Bone marrow (tissue), 2 donors: ENCODE data around the gene FBXO27.
"Not testable (repeated sequence)": the region's sequence is repeated elsewhere in the genome, so short reads cannot be mapped to it uniquely, and the experiment has no call there.

Experiments
- DNase-seq, 2 donors: peaks; one replicate each; lab custom pipeline; 2025; lab: John Stamatoyannopoulos, UW

The FBXO27 gene

DNA sequence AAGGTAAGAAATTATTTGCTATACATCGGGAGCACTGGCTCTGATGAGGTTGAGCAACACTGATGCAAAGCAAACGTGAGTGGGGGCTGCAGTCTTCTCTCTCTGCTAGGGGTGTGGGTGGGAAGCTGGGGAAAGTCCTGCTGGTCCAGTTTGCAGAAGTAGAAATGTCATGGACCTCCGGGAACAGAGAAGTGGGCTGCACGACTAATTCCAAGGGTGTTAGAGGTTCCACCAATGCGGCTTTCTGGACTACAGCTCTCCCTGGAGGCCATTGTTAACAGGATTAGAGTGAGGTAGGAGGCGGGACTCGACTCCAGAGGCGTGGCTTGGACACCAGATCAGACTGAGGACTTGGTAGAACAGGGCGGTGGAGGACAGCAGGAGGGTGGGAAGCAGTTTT is 5.7 kb upstream of the FBXO27 start:
- DNase-seq, result no peak

DNA sequence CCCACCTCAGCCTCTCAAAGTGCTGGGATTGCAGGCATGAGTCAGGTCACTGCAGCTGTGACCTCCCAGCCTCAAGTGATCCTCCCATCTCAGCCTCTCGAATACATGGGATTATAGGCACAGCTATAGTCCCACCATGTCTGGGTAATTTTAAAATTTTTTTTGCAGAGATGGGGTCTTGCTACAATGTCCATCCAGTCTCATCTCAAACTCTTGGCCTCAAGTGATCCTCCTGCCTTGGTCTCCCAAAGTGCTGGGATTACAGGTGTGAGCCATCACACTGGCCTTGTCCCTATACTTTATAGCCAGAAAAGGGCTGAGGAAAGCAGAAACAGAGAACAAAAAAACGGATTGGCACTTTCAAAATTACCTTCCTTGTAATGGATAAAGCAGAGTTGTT is 4.8 kb upstream of the FBXO27 start:
- no peak for DNase-seq

DNA sequence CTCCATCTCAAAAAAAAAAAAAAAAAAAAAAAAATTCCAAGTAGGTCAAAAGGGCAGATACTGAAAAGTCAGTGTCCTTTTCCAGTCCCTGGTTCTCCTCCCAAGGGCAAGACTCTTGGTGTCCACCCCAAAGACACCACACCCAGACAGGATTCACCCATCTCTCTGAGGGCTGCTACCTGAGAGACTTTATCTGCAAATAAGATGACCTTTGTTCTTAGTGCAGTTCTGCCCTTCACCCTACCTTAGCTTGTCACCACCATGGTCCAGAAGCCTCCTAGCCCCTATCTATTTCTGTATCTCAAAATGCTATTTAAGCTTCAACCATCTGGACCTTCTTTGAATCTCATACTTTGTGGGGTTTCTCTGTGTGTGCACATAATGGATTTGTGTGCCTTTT is 4.2 kb upstream of the FBXO27 start:
- DNase-seq, result no peak

DNA sequence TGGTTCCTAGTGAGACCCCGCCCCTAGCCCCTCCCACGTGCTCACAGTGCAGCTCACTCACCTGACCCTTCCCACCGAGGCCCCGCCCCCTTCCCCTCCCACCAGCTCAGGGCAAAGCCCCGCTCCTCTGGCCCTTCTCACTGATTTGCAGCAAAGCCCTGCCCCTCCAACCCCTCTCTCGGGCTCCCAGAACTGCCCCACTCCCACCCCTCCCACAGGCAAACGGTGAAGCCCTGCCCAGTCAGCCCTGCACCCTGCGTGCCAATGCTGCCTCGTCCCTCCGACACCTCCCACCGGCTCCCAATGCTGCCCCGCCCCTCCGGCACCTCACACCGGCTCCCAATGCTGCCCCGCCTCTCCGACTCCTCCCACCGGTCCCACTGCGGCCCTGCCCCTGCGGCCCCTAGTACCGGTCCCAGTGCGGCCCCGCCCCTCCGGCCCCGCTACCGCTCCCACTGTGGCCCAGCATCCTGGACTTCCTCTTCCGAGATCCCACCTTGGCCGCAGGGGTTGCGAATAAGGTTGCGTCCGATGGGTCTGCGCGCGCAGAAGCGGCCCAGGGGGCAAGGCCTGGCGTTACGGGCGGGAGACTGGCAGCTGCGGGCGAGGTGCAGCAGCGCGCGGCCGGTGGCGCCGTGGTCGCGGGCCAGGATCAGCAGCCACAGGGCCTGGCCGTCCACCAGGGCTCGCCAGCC is 834 bp downstream of the FBXO27 start:
- DNase-seq, result peak in 1 of 2 donors; percentile 14

DNA sequence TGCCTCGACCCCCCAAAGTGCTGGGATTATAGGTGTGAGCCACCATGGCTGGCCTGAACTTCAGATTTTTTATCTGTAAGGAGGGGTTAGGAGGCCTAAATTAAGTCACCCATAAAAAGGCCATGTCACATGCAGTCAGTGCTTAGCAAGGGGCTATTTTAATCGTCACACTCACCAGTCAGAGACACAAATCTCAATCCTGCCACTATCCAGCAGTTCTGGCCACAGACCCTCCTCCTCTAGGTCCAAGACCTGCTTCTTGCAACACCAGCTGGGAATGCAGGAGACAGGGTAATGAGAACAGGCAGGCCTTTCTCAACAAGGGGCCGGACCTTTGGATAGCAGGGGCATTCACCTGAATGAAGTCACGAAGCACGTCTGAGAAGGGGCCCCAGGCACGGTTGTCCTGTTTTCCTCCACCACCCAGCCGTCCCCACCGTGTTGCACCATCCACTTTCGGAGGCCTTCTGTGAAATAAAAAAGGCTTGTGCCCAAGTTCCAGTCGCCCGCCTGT is 1.4 kb downstream of the FBXO27 start:
- no peak for DNase-seq

DNA sequence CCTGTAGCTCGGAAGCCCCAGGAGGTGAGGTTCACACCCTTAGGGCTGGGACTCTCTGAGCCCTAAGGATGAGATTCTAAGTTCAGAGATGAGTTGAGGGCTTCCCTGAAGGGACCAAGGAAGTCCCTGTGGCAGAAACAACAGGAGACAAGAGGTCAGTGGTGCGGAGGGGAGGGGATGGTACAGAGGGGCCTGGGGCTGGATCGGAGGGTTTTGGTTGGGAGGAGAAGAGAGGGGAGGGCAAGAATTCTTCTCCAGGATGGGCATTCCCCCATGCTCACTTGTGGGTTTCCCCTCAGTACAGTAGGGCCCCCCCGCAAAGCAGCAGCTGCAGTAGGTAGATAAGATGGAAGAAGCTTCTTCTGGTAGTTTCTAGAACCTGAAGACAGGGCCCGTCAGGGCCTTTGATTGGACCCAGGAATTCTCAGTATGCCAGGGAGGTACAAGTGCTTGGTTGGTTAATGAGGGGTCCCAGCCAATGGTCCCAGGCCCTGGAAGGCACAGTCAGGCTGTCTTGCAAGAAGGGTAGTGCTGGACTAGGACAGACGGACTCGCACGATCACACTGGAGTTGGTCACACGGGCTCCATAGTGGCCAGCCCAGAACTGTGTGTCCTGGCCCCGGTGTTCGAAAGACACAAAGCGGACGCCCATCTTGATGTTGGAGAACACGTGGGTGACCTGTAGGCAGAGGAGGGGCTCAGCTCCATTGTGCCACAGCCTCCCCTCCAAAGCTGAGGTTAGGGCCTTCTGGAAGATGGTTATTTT is 7.3 kb downstream of the FBXO27 start:
- no peak for DNase-seq

DNA sequence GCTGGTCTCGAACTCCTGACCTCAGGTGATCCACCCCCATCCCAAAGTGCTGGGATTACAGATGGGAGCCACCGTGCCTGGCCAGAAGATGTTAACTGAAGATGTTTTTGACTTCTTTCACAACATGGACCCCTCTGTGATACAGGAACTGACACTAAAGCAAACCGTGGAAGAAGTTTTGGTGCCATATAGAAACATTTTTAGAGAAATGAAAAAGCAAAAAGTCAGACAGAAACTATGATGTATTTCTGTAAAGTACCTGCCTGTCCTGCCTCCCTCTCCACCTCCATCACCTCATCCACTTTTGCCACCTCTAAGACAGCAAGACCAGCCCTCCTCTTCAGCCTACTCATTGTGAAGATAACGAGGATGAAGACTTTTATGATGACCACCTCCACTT is 11.3 kb downstream of the FBXO27 start:
- DNase-seq, result no peak

DNA sequence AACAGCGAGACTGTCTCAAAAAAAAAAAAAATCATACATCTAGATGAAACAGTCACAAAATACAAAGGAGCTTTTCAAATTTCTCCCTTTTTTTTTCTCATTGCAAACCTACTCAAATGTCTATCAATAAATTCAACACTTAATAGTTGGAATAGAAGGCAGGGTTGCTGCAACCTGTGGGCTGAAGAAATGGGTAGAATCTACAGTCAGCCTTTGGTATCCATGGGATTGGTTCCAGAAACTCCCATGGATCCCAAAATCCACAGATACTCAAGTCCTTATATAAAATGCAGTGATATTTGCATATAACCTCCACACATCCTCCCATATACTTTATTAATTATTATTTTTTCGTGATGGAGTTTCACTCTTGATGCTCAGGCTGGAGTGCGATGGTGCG is 14.7 kb downstream of the FBXO27 start:
- no peak for DNase-seq

DNA sequence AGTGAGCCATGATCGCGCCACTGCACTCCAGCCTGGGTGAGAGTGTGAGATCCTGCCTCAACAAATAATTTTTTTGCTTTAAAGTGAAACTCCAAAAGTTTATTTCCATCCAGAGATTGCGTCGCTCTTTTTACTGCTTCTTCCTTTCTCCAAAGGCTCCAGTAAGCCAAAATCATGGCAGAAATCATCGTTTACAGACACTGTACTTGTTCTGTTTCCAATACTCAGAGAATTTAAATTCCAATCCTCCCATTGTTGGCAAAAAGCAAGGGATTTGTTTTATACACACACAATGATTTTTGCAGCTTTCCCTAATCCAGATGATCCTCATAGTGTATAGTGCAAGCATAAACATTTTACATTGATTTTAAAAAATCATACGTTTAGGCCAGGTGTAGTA is 15.3 kb downstream of the FBXO27 start:
- DNase-seq, result no peak

DNA sequence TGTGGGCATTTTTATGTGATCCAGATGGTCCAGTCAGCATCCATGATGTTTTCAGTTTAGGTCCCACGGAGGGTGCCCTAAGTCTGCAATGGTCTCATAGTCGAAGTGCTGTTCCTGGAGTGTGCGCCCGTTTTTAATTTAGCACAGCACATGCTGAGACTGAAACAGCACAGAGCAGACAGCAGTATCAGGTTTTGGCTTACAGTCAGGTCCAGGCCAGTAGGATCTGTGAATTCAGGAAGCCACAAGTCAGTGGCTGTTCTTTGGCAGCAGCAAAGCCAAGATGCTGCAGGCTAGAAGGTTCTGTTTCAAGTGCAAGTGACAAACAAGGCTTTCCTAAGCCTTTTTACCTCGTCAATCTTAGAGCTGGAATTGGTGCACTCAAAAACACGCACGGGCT is 18.3 kb downstream of the FBXO27 start:
- DNase-seq, result no peak

DNA sequence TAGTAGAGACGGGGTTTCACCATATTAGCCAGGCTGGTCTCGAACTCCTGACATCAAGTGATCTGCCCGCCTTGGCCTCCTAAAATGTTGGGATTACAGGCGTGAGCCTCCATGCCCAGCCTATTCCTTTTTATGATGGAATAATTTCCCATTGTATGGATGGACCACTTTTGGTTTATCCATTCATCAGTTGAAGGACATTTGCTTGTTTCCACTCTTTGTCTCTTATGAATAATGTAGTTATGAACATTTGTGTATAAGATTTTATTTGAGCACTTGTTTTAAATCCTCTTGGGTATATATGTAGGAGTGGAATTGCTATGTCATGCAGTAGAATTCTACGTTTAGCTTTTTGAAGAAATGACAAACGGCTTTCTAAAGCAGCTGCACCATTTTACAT is 23.3 kb downstream of the FBXO27 start:
- no peak for DNase-seq

DNA sequence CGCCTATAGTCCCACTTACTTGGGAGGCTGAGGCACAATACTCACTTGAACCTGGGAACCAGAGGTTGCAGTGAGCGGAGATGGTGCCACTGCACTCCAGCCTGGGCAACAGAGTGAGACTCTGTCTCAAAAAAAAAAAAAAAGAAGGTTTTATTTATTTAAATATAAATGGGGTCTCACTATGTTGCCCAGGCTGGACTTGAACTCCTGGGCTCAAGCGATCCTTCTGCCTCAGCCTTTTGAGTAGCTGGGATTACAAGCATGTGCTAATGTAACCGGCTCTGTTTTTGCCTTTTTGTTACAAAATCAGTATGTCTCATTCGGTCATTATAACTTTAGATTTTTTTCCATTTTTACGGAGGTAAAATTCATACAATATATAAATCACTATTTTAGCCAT is 24.2 kb downstream of the FBXO27 start:
- DNase-seq, result no peak

DNA sequence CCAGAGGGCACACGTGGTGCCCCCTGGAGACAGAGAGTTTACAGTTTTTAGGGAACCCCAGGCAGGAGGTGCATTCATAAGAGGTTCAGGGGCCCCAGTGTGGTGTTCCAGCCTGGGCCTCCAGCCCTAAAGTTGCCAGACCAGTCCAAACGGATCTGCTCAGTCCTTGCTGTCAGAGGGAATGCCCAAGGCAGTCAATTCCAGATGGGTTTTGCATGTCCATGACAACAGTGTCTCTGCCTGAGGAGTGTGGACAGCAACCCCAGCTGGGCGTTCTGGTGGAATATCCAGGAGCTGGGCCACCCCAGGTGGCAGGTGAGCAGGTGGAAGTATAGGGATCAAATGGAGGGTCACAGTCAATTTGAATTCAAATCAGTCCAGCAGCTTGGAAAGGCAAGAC is 25.3 kb downstream of the FBXO27 start:
- no peak for DNase-seq

DNA sequence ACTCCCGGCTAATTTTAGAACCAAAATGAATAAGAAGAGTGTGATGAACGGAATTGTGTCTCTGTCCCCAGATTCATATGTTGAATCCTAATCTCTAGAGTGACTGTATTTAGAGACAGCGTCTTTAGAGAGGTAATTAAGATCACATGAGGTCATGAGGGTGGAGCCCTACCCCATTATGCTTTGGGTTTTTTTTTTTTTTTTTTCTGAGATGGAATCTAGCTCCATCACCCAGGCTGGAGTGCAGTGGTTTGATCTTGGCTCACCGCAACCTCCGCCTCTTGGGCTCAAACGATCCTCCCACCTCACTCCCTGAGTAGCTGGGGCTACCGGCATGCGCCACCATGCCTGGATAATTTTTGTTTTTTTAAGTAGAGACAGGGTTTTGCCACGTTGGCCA is 27.9 kb downstream of the FBXO27 start:
- DNase-seq, result no peak

DNA sequence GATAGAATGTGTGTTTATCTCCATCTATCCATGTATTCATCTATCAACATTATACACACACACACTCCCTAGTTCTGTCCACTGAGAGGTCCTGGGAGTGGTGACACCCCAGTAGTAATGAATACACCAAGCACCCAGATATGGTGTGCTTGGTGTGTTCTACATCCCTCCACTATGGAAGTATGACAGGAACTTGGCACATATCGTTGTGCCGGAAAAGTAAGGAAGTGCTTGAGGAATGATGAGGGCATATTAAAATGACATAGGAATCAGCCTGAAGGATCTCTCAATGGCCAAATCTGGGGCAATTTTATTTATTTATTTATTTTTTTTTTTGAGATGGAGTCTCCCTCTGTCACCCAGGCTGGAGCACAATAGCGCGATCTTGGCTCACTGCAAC is 28.6 kb downstream of the FBXO27 start:
- DNase-seq, result no peak

DNA sequence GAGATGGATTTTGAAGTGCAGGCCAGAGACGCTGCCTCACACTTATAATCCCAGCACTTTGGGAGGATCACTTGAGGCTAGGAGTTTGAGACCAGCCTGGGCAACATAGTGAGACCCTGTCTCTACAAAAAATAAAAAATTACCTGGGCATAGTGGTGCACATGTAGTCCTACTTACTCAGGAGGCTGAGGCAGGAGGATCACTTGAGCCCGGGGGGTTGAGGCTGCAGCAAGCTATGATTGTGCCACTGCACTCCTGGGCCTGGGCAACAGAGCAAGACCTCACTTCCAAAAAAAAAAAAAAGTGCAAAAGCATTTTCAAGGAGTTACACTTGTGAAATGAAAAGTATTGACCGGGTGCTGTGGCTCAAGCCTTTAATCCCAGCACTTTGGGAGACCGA is 29.2 kb downstream of the FBXO27 start:
- no peak for DNase-seq

DNA sequence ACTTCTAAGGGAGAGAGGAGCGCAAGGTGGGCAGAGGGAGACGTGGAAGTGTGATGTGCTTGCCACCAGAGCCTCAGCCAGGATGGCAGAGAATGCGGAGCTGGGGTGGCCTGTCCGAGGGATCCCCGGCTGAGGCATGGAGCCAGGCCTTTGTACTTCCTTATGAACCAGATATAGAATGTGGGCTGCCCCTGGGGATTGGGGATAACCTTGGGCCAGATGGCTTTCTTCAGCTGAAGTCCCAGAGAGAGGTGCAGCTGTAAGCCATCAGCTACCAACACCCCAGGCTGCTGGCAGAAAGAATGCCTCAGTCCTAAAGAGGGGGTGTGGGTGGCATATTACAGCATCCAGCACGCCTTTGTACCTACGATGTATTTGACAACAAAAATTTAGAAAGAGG is 31.3 kb downstream of the FBXO27 start:
- DNase-seq, result no peak

DNA sequence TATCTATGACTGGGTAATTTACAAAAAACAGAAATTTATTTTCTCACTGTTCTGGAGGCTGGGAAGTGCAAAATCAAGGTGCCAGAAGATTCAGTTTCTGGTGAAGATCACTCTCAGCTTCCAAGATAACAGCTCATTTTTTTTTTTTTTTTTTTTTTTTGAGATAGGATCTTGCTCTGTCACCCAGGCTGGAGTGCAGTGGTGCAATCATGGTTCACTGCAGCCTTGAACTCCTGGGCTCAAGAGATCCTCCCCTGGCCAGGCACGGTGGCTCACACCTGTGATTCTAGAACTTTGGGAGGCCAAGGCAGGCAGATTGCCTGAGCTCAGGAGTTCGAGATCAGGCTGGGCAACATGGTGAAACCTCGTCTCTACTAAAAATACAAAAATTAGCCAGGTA is 34.8 kb downstream of the FBXO27 start:
- DNase-seq, result not testable (repeated sequence)

DNA sequence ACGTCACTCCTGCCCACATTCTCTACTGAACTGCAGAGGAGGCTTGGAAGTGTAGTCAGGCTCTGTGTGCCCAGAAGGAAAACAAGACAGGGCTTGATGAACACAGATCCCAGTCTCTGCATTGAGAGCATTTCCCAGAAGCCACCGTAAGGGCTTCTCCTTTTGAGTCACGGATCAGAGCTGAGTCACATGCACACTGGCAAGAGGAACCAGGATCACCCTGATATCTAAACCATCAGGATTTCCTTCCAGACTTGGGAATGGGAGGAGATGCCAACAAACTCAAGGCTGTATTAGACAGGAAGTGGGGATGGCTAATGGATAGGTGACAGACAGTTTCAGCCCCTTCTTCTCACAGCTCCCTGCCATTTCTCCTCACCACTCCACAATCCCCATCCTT is 39.1 kb downstream of the FBXO27 start:
- no peak for DNase-seq

DNA sequence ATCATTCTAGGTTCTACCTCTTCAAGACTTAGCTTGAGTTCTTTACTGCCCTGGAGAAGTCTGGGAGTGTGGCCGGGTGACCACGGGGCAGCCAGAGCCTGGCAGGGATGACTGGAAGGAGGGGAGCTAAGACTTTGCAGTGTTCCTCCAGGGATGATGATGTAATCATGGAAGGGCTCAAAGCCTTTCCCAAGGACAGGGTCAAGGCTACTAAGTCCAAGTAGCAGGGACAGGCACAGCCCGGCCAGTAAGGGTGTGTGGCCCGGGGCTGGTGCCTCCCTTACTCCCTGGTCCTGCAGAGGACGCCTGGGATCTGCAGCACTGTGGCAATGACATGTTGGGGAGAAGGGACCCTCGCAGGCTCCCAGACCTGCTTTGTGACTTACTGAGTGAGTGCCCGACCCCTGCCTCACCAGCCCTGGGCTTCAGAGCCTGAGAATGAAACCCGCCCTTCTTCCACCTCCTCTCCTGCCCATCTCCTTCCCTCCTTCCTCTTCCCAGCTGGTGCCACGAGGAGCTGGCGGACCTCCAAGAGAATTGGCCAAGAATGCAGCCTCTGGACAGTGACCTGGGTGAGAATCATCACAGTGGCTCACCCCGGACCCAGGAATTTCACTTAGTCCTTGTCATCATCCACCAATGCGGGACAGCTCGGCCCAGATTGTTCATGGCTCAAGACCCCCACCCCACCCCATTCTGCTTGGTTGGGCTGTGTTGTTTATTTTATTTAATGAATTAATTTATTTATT is 41.2 kb downstream of the FBXO27 start:
- no peak for DNase-seq

DNA sequence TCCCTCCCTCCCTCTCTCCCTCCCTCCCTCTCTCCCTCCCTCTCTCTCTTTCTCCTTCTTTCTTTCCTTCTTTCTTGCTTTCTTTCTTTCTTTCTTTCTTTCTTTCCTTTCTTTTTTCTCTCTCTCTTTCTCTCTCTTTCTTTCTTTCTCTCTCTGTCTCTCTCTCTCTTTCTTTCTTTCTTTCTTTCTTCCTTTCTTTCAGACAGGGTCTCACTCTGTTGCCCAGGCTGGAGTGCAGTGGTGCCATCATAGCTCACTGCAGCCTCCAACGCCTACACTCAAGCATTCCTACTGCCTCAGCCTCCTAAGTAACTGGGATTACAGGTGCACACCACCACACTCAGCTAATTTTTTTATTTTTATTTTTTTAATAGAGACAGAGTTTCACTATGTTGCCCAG is 42.7 kb downstream of the FBXO27 start:
- not testable (repeated sequence) for DNase-seq

DNA sequence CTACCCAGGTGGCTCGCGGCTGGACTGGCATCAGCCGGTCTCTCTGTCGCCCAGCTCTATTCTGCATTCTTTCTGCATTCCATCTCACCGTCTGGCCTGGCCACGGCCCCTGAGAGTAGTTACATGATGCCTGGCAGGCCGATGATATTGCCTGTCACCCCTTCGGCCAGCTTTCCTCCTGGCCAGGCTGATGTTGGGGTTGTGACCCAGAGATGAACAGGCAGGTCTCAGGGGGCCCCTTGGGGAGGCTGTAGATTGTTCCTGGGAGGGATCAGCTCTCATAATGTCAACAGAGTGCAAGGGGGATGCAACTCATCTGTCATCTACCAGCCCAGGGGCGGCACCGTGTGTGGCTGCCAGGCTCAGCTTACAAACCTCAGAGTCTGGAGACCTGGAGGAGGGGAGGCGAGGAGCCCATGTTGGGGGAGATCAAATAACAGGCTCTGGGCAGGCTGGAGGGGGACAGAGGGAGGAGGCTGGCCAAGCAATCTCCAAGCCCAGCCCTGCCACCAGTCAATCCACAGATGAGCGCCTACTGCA is 43.2 kb downstream of the FBXO27 start:
- no peak for DNase-seq

DNA sequence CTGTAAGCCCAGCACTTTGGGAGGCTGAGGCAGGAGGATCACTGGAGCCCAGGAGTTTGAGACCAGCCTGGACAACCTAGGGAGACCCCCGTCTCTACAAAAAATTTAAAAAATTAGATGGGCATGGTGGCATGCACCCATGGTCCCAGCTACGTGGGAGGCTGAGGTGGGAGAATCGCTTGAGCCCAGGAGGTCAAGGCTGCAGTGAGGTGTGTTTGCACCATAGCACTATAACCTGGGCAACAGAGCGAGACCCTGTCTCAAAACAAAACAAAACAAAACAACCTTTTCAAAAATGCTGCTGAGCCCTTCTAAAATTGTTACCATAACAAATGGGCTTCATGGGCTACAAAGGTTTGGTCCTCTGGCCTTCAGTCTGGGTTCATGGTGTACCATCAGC is 43.7 kb downstream of the FBXO27 start:
- not testable (repeated sequence) for DNase-seq
